Measurements from ENCODE around the gene TMEM109. TPM values are rescaled to one million over a fixed set of nuclear protein-coding genes. Genes with fewer than 3 reads are reported as not detected.

TMEM109 gene
- total and polyA plus RNA-seq, 7 experiments from 2014 or later: 49.8 to 287 (median 60.5) TPM

- no peaks in the 10 kb centered on the region for H3K9me3 ChIP-seq (ENCODE audit: control insufficient read depth in 2 of 3, low read length in 3 of 3)
- CTCF ChIA-PET: interaction anchor here (1.1 kb wide), 1 partner anchor 10 kb away, joined by 4 read pairs; no protein-coding TSS in a partner anchor
- POLR2A ChIA-PET: interaction anchor here (1.3 kb wide), 1 partner anchor 13 kb away, joined by 4 read pairs; no protein-coding TSS in a partner anchor
- Mint-ChIP-seq H3K4me1 (peaks cover 0 to 6% (median 4%) of the 10 kb centered on the region in 7 donors), H3K9me3 (peaks cover 0 to 3% (median 0%) of the 10 kb centered on the region in 11 donors), H3K4me3 (no peak overlapping the region), H3K27me3 (peaks cover 0 to 48% (median 0%) of the 10 kb centered on the region in 5 donors), H3K27ac (no peak overlapping the region), H3K36me3 (no peaks in the 10 kb centered on the region)
- H3K27me3 ChIP-seq (ENCODE audit: control insufficient read depth in 2 of 2, insufficient read depth in 2 of 2, low read length in 2 of 2): no peaks in the 10 kb centered on the region
- ATAC-seq (no peak), DNase-seq (no peak)
- no peak overlapping the region for H3K4me3 ChIP-seq (ENCODE audit: low read length)
- H3K36me3 ChIP-seq (ENCODE audit: control insufficient read depth in 2 of 3, insufficient read depth in 3 of 3, low read length in 3 of 3): no peaks in the 10 kb centered on the region
- H3K27ac ChIP-seq (ENCODE audit: low read depth, low read length): no peak overlapping the region
- intact Hi-C loops (cut with micrococcal nuclease): no loop called here
- H3K4me1 ChIP-seq (ENCODE audit: control insufficient read depth in 2 of 2, insufficient read depth in 2 of 2, low read length in 2 of 2): no peaks in the 10 kb centered on the region
Observed at GRCh38 chr11:60959431-60959830, 45.5 kb downstream of the TMEM109 start.

GRCh38 chr11:60960405-60960804 lies 46.4 kb downstream of the TMEM109 start:
- no peak overlapping the region for H3K27ac Mint-ChIP-seq
- no peak overlapping the region for H3K4me3 ChIP-seq (ENCODE audit: low read length)
- H3K27me3 ChIP-seq (ENCODE audit: control insufficient read depth in 2 of 2, insufficient read depth in 2 of 2, low read length in 2 of 2): no peaks in the 10 kb centered on the region
- intact Hi-C loops (cut with micrococcal nuclease): no loop called here
- H3K4me3 Mint-ChIP-seq: no peak overlapping the region
- no peaks in the 10 kb centered on the region for H3K9me3 ChIP-seq (ENCODE audit: control insufficient read depth in 2 of 3, low read length in 3 of 3)
- H3K36me3 ChIP-seq (ENCODE audit: control insufficient read depth in 2 of 3, insufficient read depth in 3 of 3, low read length in 3 of 3): no peaks in the 10 kb centered on the region
- H3K4me1 ChIP-seq (ENCODE audit: control insufficient read depth in 2 of 2, insufficient read depth in 2 of 2, low read length in 2 of 2): no peaks in the 10 kb centered on the region
- no peaks in the 10 kb centered on the region for H3K36me3 Mint-ChIP-seq
- DNase-seq: no peak
- no peak overlapping the region for H3K27ac ChIP-seq (ENCODE audit: low read depth, low read length)
- H3K27me3 Mint-ChIP-seq: peaks cover 0 to 48% (median 0%) of the 10 kb centered on the region in 5 donors
- ChIA-PET CTCF (interaction anchor here (1.1 kb wide), 1 partner anchor 9 kb away, joined by 4 read pairs; no protein-coding TSS in a partner anchor), POLR2A (interaction anchor here (0.6 to 1.3 kb wide), 2 partner anchors 14 to 128 kb away, joined by 3 to 4 read pairs; no protein-coding TSS in a partner anchor)
- H3K4me1 Mint-ChIP-seq: peaks cover 0 to 4% (median 3%) of the 10 kb centered on the region in 7 donors
- no peak for ATAC-seq
- H3K9me3 Mint-ChIP-seq: peaks cover 0 to 3% (median 0%) of the 10 kb centered on the region in 11 donors

- DNase-seq (no peak), ATAC-seq (no peak)
- H3K27ac Mint-ChIP-seq: no peak overlapping the region
- H3K27me3 Mint-ChIP-seq: peaks cover 0 to 40% (median 3%) of the 10 kb centered on the region in 5 donors
- POLR2A ChIA-PET: interaction anchor here (1.3 kb wide), 1 partner anchor 164 kb away, joined by 4 read pairs; no protein-coding TSS in a partner anchor
- Histone ChIP-seq H3K9me3 (ENCODE audit: control insufficient read depth in 2 of 3, low read length in 3 of 3) (no peaks in the 10 kb centered on the region), H3K4me1 (ENCODE audit: control insufficient read depth in 2 of 2, insufficient read depth in 2 of 2, low read length in 2 of 2) (no peaks in the 10 kb centered on the region), H3K27ac (ENCODE audit: low read depth, low read length) (no peak overlapping the region), H3K4me3 (ENCODE audit: low read length) (no peak overlapping the region), H3K27me3 (ENCODE audit: control insufficient read depth in 2 of 2, insufficient read depth in 2 of 2, low read length in 2 of 2) (no peaks in the 10 kb centered on the region), H3K36me3 (ENCODE audit: control insufficient read depth in 2 of 3, insufficient read depth in 3 of 3, low read length in 3 of 3) (no peaks in the 10 kb centered on the region)
- CTCF ChIA-PET: interaction anchor here (0.6 to 1.2 kb wide), 3 partner anchors 20 to 222 kb away, joined by 3 to 5 read pairs (median 3); no protein-coding TSS in a partner anchor
- intact Hi-C loops (cut with micrococcal nuclease): no loop called here
- peaks cover 0 to 4% (median 0%) of the 10 kb centered on the region in 11 donors for H3K9me3 Mint-ChIP-seq
- no peak overlapping the region for H3K4me3 Mint-ChIP-seq
- H3K36me3 Mint-ChIP-seq: peaks cover 0 to 3% (median 0%) of the 10 kb centered on the region in 5 donors
- H3K4me1 Mint-ChIP-seq: peaks cover 0 to 4% (median 0%) of the 10 kb centered on the region in 7 donors
Observed at GRCh38 chr11:60964801-60965200, 50.8 kb downstream of the TMEM109 start.

- peaks cover 0 to 4% (median 0%) of the 10 kb centered on the region in 3 experiments for H3K36me3 ChIP-seq (ENCODE audit: control insufficient read depth in 2 of 3, insufficient read depth in 3 of 3, low read length in 3 of 3)
- no peaks in the 10 kb centered on the region for H3K9me3 ChIP-seq (ENCODE audit: control insufficient read depth in 2 of 3, low read length in 3 of 3)
- H3K9me3 Mint-ChIP-seq: peaks cover 0 to 4% (median 0%) of the 10 kb centered on the region in 11 donors
- H3K4me3 ChIP-seq (ENCODE audit: low read length): no peak overlapping the region
- peaks cover 9 to 20% (median 17%) of the 10 kb centered on the region in 7 donors for H3K4me1 Mint-ChIP-seq
- H3K27ac ChIP-seq (ENCODE audit: low read depth, low read length): no peak overlapping the region
- no peak for DNase-seq
- ATAC-seq: no peak
- intact Hi-C loops (cut with micrococcal nuclease): no loop called here
- peaks cover 11 to 15% of the 10 kb centered on the region in 2 donors for H3K4me1 ChIP-seq (ENCODE audit: control insufficient read depth in 2 of 2, insufficient read depth in 2 of 2, low read length in 2 of 2)
- no peak overlapping the region for H3K27ac Mint-ChIP-seq
- H3K27me3 ChIP-seq (ENCODE audit: control insufficient read depth in 2 of 2, insufficient read depth in 2 of 2, low read length in 2 of 2): no peaks in the 10 kb centered on the region
- peaks cover 0 to 6% (median 0%) of the 10 kb centered on the region in 5 donors for H3K36me3 Mint-ChIP-seq
- peaks cover 0 to 19% (median 0%) of the 10 kb centered on the region in 5 donors for H3K27me3 Mint-ChIP-seq
- CTCF ChIA-PET: interaction anchor here (0.6 kb wide), 2 partner anchors 57 to 85 kb away, joined by 3 to 5 read pairs; no protein-coding TSS in a partner anchor
- POLR2A ChIA-PET: interaction anchor here (1.2 kb wide), 1 partner anchor 162 kb away, joined by 4 read pairs; no protein-coding TSS in a partner anchor
- H3K4me3 Mint-ChIP-seq: no peak overlapping the region
Observed at GRCh38 chr11:60966890-60967289, 52.9 kb downstream of the TMEM109 start.

GRCh38 chr11:60968223-60968622 lies 54.3 kb downstream of the TMEM109 start:
- ChIA-PET POLR2A (interaction anchor here (1.0 to 3.6 kb wide), 3 partner anchors 161 to 166 kb away, joined by 3 to 23 read pairs (median 4); no protein-coding TSS in a partner anchor), CTCF (interaction anchor here (0.7 to 2.0 kb wide), 3 partner anchors 11 to 75 kb away, joined by 3 to 13 read pairs (median 7); no protein-coding TSS in a partner anchor)
- no peak for DNase-seq
- Mint-ChIP-seq H3K4me3 (no peak overlapping the region), H3K36me3 (peaks cover 0 to 14% (median under 1%) of the 10 kb centered on the region in 5 donors), H3K27ac (peak overlapping the region in 1 of 9 donors; percentile 26), H3K27me3 (peaks cover 0 to 11% (median 0%) of the 10 kb centered on the region in 5 donors), H3K9me3 (peaks cover 0 to 4% (median 0%) of the 10 kb centered on the region in 11 donors), H3K4me1 (peaks cover 9 to 20% (median 17%) of the 10 kb centered on the region in 7 donors)
- Histone ChIP-seq H3K36me3 (ENCODE audit: control insufficient read depth in 2 of 3, insufficient read depth in 3 of 3, low read length in 3 of 3) (peaks cover 0 to 18% (median 0%) of the 10 kb centered on the region in 3 experiments), H3K4me3 (ENCODE audit: low read length) (no peak overlapping the region), H3K4me1 (ENCODE audit: control insufficient read depth in 2 of 2, insufficient read depth in 2 of 2, low read length in 2 of 2) (peaks cover 11 to 15% of the 10 kb centered on the region in 2 donors), H3K27me3 (ENCODE audit: control insufficient read depth in 2 of 2, insufficient read depth in 2 of 2, low read length in 2 of 2) (no peaks in the 10 kb centered on the region), H3K9me3 (ENCODE audit: control insufficient read depth in 2 of 3, low read length in 3 of 3) (no peaks in the 10 kb centered on the region), H3K27ac (ENCODE audit: low read depth, low read length) (no peak overlapping the region)
- intact Hi-C loops (cut with micrococcal nuclease): no loop called here
- ATAC-seq: no peak

GRCh38 chr11:60970369-60970774 lies 56.4 kb downstream of the TMEM109 start:
- Mint-ChIP-seq H3K9me3 (peaks cover 0 to 4% (median 0%) of the 10 kb centered on the region in 11 donors), H3K27ac (peak overlapping the region; percentile 39 to 99 (median 95)), H3K36me3 (peaks cover 0 to 30% (median 14%) of the 10 kb centered on the region in 5 donors), H3K27me3 (peaks cover 0 to 11% (median 0%) of the 10 kb centered on the region in 5 donors), H3K4me1 (peaks cover 14 to 29% (median 20%) of the 10 kb centered on the region in 7 donors), H3K4me3 (peak overlapping the region; percentile 92 to 98 (median 96))
- ChIA-PET CTCF (interaction anchor here (0.9 to 3.6 kb wide), 19 partner anchors 16 to 162 kb away, joined by 3 to 20 read pairs (median 4); no protein-coding TSS in a partner anchor), POLR2A (interaction anchor here (1.0 to 3.6 kb wide), 9 partner anchors 17 to 159 kb away, joined by 3 to 23 read pairs (median 5); partner anchors contain the start of genes CD5 and SLC15A3)
- no peaks in the 10 kb centered on the region for H3K9me3 ChIP-seq (ENCODE audit: control insufficient read depth in 2 of 3, low read length in 3 of 3)
- H3K36me3 ChIP-seq (ENCODE audit: control insufficient read depth in 2 of 3, insufficient read depth in 3 of 3, low read length in 3 of 3): peaks cover 0 to 18% (median 0%) of the 10 kb centered on the region in 3 experiments
- no peaks in the 10 kb centered on the region for H3K27me3 ChIP-seq (ENCODE audit: control insufficient read depth in 2 of 2, insufficient read depth in 2 of 2, low read length in 2 of 2)
- ATAC-seq: peak; percentile 83
- H3K4me1 ChIP-seq (ENCODE audit: control insufficient read depth in 2 of 2, insufficient read depth in 2 of 2, low read length in 2 of 2): peaks cover 13 to 17% of the 10 kb centered on the region in 2 donors
- DNase-seq: peak; percentile 66 to 85 (median 80)
- H3K27ac ChIP-seq (ENCODE audit: low read depth, low read length): peak overlapping the region; percentile 96
- peak overlapping the region; percentile 83 for H3K4me3 ChIP-seq (ENCODE audit: low read length)
- intact Hi-C loops (cut with micrococcal nuclease): loop anchor here (1.0 to 2.0 kb wide), 11 partner anchors 16 to 217 kb away; partner anchors contain the start of gene CD5 (in 2 of the 2)
